Measurements from ENCODE around the gene TEKTIP1.
A peak's percentile ranks its signal among the peaks of the same experiment; 100 is the strongest.

Gene TEKTIP1

GRCh38 chr19:3544058-3544376 lies 5.0 kb downstream of the TEKTIP1 start:
- no peak for DNase-seq (ENCODE audit: extremely low read depth, low read depth)

GRCh38 chr19:3544742-3545668 lies 6.0 kb downstream of the TEKTIP1 start:
- no peak for DNase-seq (ENCODE audit: extremely low read depth, low read depth)

More at GRCh38 chr19:3544058-3544376, 5.0 kb downstream of the TEKTIP1 start:
- no peak for TF ChIP-seq CTCF (IDR thresholded peaks at IDR 0.05; ENCODE audit: low read depth, low read length)

GRCh38 chr19:3545669-3546034 lies 6.7 kb downstream of the TEKTIP1 start:
- no peak for TF ChIP-seq CTCF (IDR thresholded peaks at IDR 0.05; ENCODE audit: low read depth, low read length)
- no peak for DNase-seq (ENCODE audit: extremely low read depth, low read depth)

More at GRCh38 chr19:3544742-3545668, 6.0 kb downstream of the TEKTIP1 start:
- peak; percentile 96 for TF ChIP-seq CTCF (IDR thresholded peaks at IDR 0.05; ENCODE audit: low read depth, low read length)

- TF ChIP-seq CTCF (IDR thresholded peaks at IDR 0.05; ENCODE audit: low read depth, low read length): no peak
- DNase-seq (ENCODE audit: extremely low read depth, low read depth): no peak
Observed at GRCh38 chr19:3546119-3546518, 7.1 kb downstream of the TEKTIP1 start.

- DNase-seq (ENCODE audit: extremely low read depth, low read depth): no peak
Observed at GRCh38 chr19:3547301-3547731, 8.3 kb downstream of the TEKTIP1 start.

GRCh38 chr19:3547767-3548282 lies 8.9 kb downstream of the TEKTIP1 start:
- no peak for TF ChIP-seq CTCF (IDR thresholded peaks at IDR 0.05; ENCODE audit: low read depth, low read length)

More at GRCh38 chr19:3547301-3547731, 8.3 kb downstream of the TEKTIP1 start:
- TF ChIP-seq CTCF (IDR thresholded peaks at IDR 0.05; ENCODE audit: low read depth, low read length): peak; percentile 54

GRCh38 chr19:3548606-3549005 lies 9.6 kb downstream of the TEKTIP1 start:
- no peak for TF ChIP-seq CTCF (IDR thresholded peaks at IDR 0.05; ENCODE audit: low read depth, low read length)
- no peak for DNase-seq (ENCODE audit: extremely low read depth, low read depth)

More at GRCh38 chr19:3547767-3548282, 8.9 kb downstream of the TEKTIP1 start:
- no peak for DNase-seq (ENCODE audit: extremely low read depth, low read depth)

Measured in AG09319 (cell line).